Stimulated activated CD8-positive, alpha-beta memory T cell treated with anti-CD3 and anti-CD28 coated beads, Interleukin-7, amount 100 ng/mL, for 4 hours (primary cell): Measurements from ENCODE around the gene CDK9.
"Not testable (repeated sequence)": the region's sequence is repeated elsewhere in the genome, so short reads cannot be mapped to it uniquely, and the experiment has no call there.

Experiments used
- DNase-seq, 2 donors: peaks; one replicate each; pipeline ENCODE4 v3.0.0-alpha.2; 2020; ENCODE audit warnings: low read depth in 2 of 2

The CDK9 gene

DNA sequence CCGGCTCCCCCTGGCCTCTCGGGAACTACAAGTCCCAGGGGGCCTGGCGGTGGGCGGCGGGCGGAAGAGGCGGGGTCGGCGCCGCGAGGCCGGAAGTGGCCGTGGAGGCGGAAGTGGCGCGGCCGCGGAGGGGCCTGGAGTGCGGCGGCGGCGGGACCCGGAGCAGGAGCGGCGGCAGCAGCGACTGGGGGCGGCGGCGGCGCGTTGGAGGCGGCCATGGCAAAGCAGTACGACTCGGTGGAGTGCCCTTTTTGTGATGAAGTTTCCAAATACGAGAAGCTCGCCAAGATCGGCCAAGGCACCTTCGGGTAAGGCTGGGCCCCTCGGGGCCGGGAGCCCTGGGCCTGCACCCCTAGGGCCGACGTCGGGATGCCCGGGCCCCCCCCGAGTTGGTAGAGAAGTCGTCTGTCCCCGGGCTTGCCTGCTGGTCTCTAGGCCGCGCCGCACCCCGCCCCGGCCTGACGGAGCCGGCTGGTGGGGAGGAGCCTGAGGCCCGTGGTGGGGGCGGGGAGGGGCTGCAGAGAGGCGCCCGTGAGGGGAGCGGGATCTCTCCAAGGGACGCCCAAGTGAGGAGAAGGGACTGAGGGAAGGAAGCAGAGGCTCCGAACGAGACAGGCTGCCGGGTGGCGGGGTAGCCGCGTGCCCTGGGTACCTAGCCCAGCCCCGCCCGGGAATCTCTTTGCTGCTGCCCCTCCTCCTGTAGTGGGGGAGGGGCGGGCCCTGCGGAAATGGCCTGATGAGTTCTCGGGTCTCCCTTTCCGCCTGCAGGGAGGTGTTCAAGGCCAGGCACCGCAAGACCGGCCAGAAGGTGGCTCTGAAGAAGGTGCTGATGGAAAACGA, at the start of gene CDK9:
TSS of gene CDK9 (plus strand) at position 102 of the 840 bp plus-strand sequence. CDS start at position 217, 115 bp downstream.
- peak; percentile 83 to 90 for DNase-seq

DNA sequence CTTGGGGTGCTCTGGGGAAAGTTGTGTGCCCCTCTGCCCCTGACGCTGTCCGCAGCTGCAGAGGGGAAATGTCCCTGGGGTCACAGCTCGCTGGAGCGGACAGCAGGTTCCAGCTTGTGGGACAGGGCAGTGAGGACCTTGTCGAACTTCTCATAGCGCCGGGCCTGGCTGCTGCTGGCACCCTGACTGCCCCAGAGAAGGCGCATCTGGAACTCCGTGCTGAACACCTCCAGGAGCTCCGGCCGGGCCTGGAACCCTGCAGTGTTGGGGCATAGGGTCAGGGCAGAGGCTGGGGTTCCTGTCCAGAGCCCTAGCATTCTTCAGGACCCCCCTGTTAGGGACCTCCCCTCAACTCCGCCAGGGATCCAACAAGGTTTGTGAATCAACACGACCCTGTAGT, 47.2 kb upstream of the CDK9 start:
- no peak for DNase-seq

DNA sequence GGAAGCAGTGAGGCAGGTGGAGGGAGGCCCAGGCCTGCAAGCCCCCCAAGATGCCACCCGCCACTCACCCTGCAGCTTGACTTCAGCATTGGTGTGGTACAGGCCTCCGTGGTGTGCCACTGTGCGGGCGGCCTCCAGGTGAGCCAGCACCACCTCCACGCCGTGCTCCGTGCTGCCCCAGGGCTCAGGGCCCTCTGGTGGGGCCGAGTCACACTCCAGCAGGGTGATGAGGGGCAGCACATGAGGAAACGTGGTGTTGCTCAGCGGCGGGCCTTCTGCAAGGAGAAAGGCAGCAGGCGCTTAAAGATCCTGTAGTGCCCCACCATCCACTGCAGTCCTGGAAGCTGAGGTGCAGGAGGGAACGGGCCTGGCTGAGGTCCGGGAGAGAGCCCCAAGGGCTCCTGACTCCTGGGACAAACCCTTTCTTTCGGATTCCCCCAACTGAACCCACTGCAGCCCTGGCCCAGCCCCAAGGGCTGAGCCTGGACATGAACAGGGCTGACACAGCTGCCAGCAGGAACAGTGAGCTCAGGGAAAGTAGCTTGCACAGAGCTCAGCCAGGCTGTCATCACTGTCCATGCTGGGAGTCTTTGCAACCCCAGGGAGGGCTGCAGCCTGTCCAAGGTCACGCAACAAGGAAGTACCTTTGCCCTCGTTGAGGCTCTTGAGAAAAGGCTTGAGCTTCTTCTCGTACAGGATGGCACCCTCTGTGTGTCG, 46.1 kb upstream of the CDK9 start:
- no peak for DNase-seq

DNA sequence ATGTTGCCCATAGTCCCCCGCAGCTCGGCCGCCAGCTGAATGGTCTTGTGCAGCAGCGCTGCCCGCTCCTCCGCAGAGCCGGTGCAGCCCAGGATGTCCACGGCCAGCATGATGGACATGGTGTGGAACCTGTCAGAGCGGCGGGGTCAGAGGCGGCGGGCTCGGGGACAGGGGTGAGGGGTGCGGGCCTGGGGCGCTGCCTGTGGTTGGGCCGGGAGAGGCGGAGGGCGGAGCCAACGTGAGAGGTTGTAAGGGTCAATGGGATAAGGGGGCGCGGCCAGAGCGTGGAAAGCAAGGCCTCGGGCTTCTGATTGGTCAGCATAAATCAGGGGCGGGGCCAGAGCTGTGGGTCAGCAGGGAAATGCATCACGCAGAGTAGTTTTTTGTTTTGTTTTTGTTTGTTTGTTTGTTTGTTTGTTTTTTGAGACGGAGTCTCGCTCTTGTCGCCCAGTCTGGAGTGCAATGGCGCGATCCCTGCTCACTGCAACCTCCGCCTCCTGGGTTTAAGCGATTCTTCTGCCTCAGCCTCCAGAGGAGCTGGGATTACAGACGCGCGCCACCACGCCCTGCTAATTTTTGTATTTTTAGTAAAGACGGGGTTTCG, 43.9 kb upstream of the CDK9 start:
- DNase-seq, result no peak

DNA sequence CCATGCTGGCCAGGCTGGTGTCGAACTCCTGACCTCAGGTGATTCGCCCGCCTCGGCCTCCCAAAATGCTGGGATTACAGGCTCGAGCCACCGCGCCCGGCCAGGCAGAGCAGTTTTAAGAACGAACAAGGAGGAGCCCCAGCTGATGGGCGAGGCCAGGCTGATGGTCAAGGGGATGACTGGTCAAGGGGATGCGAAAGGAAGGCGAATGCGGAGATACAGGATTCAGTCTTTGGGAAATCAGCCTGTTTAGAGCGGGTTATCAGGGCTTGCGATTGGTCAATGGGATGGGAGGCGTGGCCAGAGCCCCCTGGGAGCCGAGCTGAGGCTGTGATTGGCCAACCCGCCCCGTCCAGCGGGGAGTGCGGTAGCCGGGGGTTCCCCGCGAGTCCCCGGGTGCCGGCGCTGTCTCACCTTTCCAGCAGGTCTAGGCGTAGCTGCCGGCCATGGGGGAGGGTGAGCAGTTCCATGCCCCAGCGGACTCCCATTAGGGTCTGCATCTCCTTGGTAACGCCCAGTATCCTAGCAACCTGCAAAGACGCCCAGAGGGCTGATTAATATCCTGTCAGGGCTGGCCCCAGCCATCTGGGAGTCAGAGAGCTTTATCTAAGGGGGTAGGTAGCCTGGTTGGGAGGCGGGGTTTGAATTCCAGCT, 43.3 kb upstream of the CDK9 start:
- no peak for DNase-seq

DNA sequence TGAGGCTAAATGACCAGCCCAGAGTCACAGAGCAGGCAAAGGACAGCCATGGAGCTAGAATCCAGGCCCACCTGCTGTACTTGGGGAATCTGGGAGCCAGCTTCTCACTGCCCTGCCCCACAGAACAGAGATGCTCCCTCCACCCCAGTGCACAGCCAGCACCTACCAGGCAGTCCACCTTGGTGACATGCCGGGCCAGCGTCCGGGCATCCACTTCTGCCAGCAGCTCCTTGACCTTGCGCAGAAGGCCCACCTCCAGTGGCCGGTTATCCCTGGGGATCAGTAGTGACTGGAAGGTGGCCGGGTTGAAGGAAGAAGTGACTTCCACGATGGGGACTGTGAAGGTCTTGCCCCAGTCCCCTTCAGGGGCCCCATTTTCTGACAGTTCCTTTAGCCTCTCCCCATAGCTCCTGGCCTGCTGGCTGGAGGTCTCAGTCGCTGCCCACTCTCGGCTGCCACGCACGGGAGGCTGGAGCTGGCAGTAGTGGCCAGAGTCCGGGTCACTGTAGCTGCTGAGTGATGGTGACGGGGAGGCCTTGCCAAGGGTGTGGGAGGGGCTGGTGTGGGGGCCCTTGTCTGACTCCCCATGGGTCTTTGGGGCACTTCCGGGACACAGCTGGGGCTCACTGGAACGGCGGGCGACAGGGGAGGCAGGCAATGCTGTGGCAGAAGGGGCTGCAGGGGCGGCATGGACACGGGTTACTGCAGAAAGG, 41.3 kb upstream of the CDK9 start:
- no peak for DNase-seq

DNA sequence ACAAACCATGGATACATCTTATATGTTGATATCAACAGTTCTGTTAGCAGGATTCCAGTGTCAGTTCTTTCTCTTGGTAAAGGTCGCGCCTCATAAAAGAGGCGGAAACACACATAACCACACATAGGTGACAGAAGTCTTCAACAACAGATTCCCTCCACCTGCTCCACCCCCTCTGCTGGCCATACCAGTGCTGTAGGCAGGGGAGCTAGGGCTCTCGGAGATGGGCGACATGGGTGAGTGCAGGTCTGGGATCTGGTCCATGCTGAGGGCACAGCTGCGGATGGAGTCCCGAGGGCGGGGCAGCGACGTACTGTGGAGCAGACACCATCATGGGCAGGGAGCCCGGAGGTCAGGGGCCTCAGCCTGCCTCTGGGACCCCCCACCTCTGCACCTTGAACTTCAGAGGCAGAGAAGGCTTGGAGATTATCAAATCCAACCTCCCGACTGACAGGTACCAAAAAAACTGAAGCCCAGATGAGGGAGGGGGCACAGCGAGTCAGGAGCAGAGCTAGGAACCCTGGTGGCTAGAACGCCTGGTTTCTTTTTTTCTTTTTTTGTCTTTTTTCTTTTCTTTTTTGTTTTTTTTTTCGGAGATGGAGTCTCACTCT, 38.8 kb upstream of the CDK9 start:
- no peak for DNase-seq

DNA sequence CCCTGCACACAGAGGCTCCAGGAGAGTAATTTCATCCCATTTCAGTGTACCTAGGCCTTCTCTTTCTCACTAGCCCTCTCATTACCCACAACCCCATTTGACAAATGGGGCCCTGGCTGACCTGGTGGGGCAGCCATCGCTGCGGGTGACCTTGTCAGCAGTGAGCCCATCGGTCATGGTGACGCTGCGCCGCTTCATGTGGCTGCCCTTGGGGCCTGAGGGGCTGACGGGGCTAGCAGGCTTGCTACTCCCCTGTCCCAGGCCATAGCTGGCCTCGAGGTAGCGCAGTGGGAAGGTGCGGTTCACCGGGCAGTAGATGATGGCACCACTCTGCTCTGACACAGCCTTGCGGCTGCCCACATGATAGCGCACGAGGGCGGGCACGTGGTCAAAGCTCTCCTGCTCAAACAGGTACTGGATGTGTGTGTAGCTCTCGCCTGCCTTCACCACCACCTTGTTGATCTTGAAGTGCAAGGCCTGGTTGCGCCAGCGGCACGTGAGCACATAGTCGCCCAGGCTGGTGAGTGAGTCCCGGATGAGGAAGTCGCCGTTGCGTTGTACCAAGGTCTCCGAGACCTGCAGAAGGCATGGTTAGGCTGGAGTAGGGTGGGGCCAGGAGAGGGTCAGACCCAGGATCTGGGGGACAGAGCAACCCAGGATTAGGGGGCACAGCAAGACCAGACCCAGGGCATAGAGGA, 36.6 kb upstream of the CDK9 start:
- DNase-seq, result no peak

DNA sequence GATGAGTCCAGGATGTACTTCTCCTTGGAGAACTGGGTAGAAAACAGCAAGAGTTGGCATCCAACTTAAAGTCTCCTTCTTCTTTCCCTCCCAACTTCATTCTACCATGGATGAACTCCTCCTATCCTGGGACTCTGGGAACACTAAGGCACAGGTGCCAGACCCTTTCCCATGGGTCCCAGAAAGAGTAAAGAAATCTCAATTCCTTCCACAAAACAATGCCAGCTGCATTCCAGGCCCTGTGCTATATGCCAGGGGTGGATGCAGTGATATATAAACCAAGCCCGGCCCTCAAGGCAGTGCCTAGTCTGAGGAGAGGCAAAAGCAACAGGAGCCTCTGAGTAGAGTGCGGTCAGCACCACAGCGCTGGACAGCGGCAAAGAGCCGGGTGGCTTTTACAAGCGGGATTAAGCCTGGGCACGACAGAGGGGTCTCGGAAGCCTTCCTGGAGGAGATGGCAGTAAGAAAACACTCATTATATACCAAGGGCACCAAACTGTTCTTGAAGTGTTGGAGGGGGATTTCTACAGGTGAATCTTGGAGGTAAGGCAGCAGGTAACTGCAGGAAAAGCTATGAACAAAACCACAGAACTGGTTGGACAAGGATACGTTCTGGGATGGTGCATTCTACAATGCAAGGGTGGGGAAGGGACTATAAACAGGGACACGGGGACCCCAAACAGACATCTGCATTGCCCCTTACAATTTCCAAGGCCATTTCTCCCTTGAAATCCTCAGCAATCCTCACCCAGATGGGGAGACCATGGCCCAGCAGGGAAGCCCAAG, 34.4 kb upstream of the CDK9 start:
- no peak for DNase-seq

DNA sequence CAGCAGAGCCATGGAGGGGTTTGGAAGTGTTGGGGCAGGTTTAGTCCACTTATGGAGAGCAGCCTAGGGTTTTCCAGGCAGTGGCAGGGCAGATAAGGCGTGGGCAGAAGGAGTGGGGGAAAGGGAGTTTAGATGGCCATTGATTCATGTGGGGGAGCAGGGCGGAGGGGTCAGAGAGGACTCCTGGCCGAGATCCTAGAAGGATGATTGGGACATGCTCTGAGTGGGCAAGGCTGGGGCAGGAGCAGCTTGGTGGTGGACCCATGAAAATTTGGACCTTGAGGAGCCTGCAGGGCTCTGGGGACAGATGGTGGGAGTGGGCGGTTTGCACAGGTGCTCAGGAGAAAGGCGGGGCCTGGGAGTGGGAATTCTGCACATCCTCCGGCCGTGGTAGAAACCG, 32.7 kb upstream of the CDK9 start:
- no peak for DNase-seq

DNA sequence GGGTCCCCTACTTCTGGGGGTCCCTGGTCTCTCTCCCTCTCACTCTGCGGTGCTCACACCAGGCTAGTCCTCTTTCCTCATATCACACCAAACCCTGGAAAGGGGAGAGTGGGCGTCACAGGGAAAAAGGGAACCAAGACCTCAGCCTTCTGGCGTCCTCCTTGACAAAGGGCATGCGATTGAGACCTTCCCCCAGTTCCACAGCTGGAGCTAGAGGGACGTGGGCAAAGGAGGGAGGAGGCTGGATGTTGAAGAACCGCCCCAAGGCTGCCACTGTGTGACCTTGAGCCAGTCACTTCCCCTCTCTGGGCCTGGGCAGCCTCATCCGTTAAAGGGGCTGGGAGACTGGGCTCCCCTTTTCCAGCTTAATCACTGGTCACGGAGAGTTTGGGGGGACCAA, 32.2 kb upstream of the CDK9 start:
- no peak for DNase-seq

DNA sequence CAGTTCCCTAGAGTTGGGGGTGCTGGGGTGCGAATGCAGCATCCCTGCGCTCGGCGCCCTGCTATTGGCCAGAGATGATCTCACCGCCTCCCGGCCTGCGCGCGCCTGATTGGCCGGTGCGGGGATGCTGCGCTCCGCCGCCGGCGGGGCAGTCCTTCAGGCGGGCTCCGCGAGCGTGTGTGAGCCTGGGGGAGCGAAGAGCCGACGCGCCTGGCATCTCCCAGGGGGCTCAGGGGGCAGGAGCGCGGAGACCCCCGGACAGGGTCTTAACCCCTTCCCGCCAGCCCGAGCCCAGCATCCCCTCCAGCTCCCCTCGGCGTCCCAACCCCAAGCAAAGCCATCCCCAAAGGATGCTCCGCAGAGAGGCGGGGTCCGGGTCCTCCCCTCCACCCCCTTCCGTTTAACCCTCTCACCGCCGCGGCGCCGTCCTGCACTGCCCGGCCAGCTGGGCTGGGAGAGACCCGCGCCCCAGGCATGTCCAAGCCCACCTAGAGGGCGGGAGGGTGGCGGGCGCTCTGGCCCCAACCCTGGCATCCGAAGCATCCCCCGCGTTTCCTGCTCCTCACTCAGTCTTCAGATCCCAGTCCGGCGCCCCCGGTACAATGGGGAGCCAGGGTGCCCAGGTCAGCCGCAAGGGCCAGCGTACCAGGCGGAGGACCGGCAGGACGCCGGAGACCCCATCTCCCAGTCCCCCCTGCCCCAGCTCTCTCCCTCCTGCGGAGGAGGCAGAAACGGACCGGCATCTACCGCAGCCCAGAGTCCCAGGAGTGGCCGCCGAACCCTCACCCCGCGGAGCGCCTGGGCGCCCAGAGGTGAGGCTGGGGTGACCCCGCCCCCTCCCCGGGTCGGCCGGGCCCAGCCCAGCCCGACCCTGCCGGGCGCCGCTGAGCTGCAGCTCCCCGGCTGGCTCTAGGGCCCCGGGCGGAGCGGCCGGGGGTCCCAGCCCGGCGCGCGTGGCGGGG, 31.5 kb upstream of the CDK9 start:
- DNase-seq, result no peak

DNA sequence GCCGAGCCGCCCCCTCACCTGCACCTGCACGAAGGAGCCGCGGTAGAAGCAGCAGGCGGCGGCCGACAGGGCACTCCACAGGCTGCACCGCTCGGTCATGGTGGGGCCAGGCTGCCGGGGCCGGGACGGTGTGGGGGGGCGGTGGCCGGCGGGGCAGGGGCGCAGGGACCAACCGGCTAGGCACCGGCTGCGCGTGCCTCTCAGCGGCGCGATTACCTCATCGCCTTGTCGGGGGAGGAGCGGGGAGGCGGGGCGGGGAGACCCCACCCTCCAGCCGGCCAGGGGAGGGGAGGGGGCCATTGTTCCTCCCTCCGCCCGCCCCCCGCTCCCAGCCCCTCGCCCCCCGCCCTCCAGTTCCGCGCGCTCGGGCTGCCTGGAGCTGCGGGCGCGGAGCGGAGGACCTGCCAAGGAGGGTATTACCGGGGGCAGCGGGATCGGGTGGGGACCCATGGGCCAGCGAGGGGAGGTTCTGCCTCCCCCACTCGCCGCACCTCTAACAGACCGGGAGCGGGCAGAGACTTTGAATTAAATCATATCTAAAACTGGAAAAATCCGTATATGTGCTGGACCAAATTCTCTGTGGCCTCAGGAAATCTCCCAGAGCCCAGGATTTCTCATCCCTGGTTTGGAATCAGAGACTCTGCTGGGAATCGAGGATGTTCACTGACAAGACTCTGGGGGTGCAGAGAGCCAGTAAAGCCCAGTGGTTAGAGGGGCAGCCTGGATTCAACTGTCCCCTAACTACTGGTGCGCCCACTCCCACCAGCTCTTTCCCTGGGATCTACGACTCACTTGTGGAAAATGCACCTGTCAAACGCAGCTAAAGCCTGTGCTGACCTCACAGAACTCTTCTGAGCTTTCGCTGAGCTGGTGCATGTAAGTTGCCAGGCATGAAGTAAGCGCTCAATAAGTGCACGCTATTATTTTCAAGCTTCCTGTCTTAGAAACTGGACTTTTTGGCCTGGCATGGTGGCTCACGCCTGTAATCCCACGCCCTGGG, 30.5 kb upstream of the CDK9 start:
- DNase-seq, result no peak

DNA sequence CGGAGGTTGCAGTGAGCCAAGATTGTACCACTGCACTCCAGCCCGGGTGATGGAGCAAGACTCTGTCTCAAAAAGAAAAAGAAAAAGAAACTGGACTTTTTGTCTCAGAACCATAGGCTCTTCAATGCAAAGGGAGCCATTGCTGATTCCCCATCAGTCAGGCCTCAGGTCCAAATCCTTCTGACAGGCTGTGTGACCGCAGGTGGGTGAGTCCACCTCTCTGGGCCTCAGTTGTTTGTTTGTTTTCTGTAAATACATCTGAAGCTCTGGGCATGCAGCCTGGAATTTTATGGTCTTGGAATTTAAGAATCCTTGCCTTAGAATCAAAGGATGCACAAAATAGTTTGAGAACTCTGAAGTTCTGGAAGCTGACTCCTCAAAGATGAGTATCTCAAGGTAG, 29.6 kb upstream of the CDK9 start:
- DNase-seq, result no peak

DNA sequence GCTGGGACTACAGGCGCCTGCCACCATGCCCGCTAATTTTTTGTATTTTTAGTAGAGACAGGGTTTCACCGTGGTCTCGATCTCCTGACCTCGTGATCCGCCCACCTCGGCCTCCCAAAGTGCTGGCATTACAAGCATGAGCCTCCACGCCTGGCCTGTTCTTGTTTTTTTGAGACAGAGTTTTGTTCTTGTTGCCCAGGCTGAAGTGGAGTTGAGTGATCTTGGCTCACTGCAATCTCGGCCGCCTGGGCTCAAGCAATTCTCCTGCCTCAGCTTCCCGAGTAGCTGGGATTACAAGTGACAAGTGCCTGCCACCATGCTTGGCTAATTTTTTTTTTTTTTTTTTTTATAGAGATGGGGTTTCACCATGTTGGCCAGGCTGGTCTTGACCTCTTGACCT, 29.1 kb upstream of the CDK9 start:
- not testable (repeated sequence) for DNase-seq

DNA sequence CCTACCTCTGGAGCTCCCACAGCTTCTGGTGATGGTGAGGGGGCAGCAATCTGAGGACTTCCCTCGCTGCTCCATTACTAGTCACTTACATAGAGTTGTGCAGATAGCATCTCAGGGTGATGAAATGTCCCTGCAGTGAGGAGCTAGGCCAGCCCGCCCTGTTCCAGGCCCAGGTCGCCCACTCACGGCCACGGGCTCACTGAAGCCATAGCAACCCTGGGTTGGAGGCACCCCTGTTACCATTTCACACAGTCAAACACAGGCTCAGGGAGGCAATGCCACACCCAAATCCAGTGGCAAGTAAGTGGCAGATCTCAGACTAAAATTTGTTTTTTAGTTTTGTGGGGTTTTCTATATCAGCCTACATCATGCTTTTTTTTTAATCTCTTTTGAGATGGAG, 27.0 kb upstream of the CDK9 start:
- DNase-seq, result no peak

DNA sequence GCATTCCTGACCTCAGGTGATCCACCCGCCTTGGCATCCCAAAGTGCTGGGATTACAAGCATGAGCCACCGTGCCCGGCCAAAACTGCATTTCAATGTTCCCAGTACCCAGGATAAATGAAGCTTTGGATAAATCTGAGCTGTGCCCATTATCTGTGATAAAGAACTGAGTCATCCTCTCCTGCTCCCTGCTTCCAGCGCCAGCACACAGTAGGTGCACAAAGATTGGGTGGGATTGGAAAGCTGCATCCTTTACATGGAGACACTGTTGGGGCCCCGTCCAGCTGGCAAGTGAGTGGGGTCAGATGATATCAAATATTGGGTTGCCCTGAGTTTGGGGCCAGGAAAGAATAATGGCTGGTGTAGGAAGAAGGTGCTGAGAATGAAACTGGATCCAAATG, 24.8 kb upstream of the CDK9 start:
- no peak for DNase-seq
